Hematopoietic multipotent progenitor cell treated with erythropoietin and hydrocortisone succinate and interleukin-3 and kit ligand, for 8 days (in vitro differentiated cells): ENCODE measurements around the gene CIDEC.

Source experiments
- DNase-seq: peaks from one replicate; pipeline ENCODE4 v3.0.0-alpha.2; 2015

CIDEC gene

GRCh38 chr3:9843715-9844438 lies 36.2 kb downstream of the CIDEC start, which contains the start of gene RPUSD3:
RPUSD3 (minus strand) TSS chr3:9844008; CDS start chr3:9843990, 18 bp downstream.
- DNase-seq, result peak; percentile 95

GRCh38 chr3:9841015-9841414 lies 39.0 kb downstream of the CIDEC start:
- no peak for DNase-seq

GRCh38 chr3:9838856-9839255 lies 41.2 kb downstream of the CIDEC start:
- DNase-seq, result no peak

GRCh38 chr3:9837701-9838582 lies 42.1 kb downstream of the CIDEC start:
- no peak for DNase-seq

GRCh38 chr3:9834520-9835380 lies 45.3 kb downstream of the CIDEC start:
- DNase-seq, result no peak

GRCh38 chr3:9833078-9833477 lies 47.0 kb downstream of the CIDEC start:
- DNase-seq, result no peak

GRCh38 chr3:9831253-9831652 lies 48.8 kb downstream of the CIDEC start:
- no peak for DNase-seq

- DNase-seq, result no peak
These were observed 51.0 kb downstream of the CIDEC start for GRCh38 chr3:9828801-9829755.

GRCh38 chr3:9826815-9827573 lies 53.1 kb downstream of the CIDEC start:
- DNase-seq, result peak; percentile 62

- no peak for DNase-seq
These were observed 54.5 kb downstream of the CIDEC start for GRCh38 chr3:9825451-9826040.

- DNase-seq, result peak; percentile 27
These were observed 59.1 kb downstream of the CIDEC start for GRCh38 chr3:9820946-9821345.

GRCh38 chr3:9820543-9820942 lies 59.5 kb downstream of the CIDEC start:
- no peak for DNase-seq

- no peak for DNase-seq
These were observed 61.3 kb downstream of the CIDEC start for GRCh38 chr3:9818666-9819335.

GRCh38 chr3:9817436-9817835 lies 62.6 kb downstream of the CIDEC start:
- DNase-seq, result no peak
